GM12878 (cell line): ENCODE measurements around the gene FAM186B. TPM values are rescaled to one million over a fixed set of nuclear protein-coding genes. Genes with fewer than 3 reads are reported as not detected.

Experiments
- ATAC-seq: fragments of 200-7000 bp; cut with Tn5 transposase; 3 replicates; pipeline ENCODE4 v1.9.1; 2020; ENCODE audit warnings: mild to moderate bottlenecking, moderate library complexity
- BruUV-seq: library from RNA; stranded (reverse); fragments of 400-500 nt; replicated peaks from 2 replicates; lab custom pipeline; 2021; lab: Mats Ljungman, UMichigan
- CTCF ChIA-PET: fragments of 300-600 bp; sonication (Branson Sonifier 250); formaldehyde crosslinking; extraction: SDS; loops from one replicate; lab custom pipeline; 2021; ENCODE audit warnings: inconsistent platforms; lab: Yijun Ruan, JAX
- POLR2A ChIA-PET: fragments of 350-600 bp; formaldehyde crosslinking; extraction: SDS; loops from one replicate; lab custom pipeline; 2021; ENCODE audit warnings: inconsistent platforms; lab: Charles Lee
- RAD21 ChIA-PET: fragments of 300-600 bp; sonication (Branson Sonifier 250); formaldehyde crosslinking; loops from one replicate; lab custom pipeline; 2023; ENCODE audit warnings: antibody characterized with exemption; ENCODE audit not compliant: unreplicated experiment; lab: Charles Lee
- SMC1A ChIA-PET: fragments of 300-600 bp; sonication (Branson Sonifier 250); formaldehyde crosslinking; loops from one replicate; lab custom pipeline; 2023; ENCODE audit not compliant: unreplicated experiment, uncharacterized antibody; lab: Charles Lee
- DNase-seq: peaks from one replicate; pipeline ENCODE4 v3.0.0-alpha.2; 2011; ENCODE audit warnings: low read depth, low spot score
- FAIRE-seq: peaks from 3 replicates; lab custom pipeline; 2011; peaks lifted over from hg19 to GRCh38; lab: Jason Lieb, UNC
- H2AFZ ChIP-seq: 2 replicates; pipeline ENCODE4 v1.6.0; 2011; ENCODE audit warnings: low read depth, low read length, control low read depth; ENCODE audit not compliant: control insufficient read depth
- H3K27ac ChIP-seq: 2 replicates; pipeline ENCODE4 v1.5.1; 2011; ENCODE audit warnings: control low read depth; ENCODE audit not compliant: control insufficient read depth, insufficient read depth
- H3K27me3 ChIP-seq, 2 experiments: replicated peaks in 1 of 2; 2 replicates each; pipeline versions ENCODE4 v1.6.0 to v1.6.1; 2011; ENCODE audit warnings: low read length in 1 of 2; ENCODE audit not compliant: control insufficient read depth in 2 of 2, insufficient read depth in 2 of 2
- H3K36me3 ChIP-seq, 2 experiments: 2 replicates each; pipeline ENCODE4 v1.5.1; 2011; ENCODE audit warnings: low read length in 1 of 2; ENCODE audit not compliant: control insufficient read depth in 2 of 2, insufficient read depth in 2 of 2
- H3K4me1 ChIP-seq: 2 replicates; pipeline ENCODE4 v1.6.1; 2011; ENCODE audit warnings: mild to moderate bottlenecking, low read length, moderate library complexity, mixed read lengths; ENCODE audit not compliant: control insufficient read depth, insufficient read depth
- H3K4me2 ChIP-seq: 2 replicates; pipeline ENCODE4 v1.6.0; 2011; ENCODE audit warnings: control low read depth; ENCODE audit not compliant: control insufficient read depth, insufficient read depth
- H3K4me3 ChIP-seq: fragments of 200-600 bp; sonication (generic); 2 replicates; pipeline ENCODE4 v1.5.1; 2016
- H3K79me2 ChIP-seq: 2 replicates; pipeline ENCODE4 v1.6.0; 2011; ENCODE audit warnings: low read length; ENCODE audit not compliant: control insufficient read depth, insufficient read depth
- H3K9ac ChIP-seq: 2 replicates; pipeline ENCODE4 v1.8.0; 2011; ENCODE audit warnings: low read length, control low read depth, mixed read lengths; ENCODE audit not compliant: control insufficient read depth, insufficient read depth
- H3K9me3 ChIP-seq: replicated peaks from 3 replicates; pipeline ENCODE4 v1.5.1; 2011; ENCODE audit warnings: mild to moderate bottlenecking, low read length; ENCODE audit not compliant: control insufficient read depth, insufficient read depth
- H4K20me1 ChIP-seq: 2 replicates; pipeline ENCODE4 v1.6.0; 2011; ENCODE audit not compliant: control insufficient read depth, insufficient read depth
- CUX1 ChIP-seq: IDR thresholded peaks from 2 replicates; pipeline ENCODE4 v1.6.1; 2012; ENCODE audit warnings: improper control_type of control experiment, low read depth, low read length; ENCODE audit not compliant: insufficient replicate concordance
- EGR1 ChIP-seq, 2 experiments: IDR thresholded peaks; 1 replicate in 1 of 2; 2 replicates in 1 of 2; pipeline ENCODE4 v1.6.1; 2011 to 2012; ENCODE audit warnings: low read depth in 2 of 2, low read length in 2 of 2, borderline replicate concordance in 1 of 2, mild to moderate bottlenecking in 1 of 2, moderate library complexity in 1 of 2
- SMARCA5 ChIP-seq: fragments of 450-650 bp; IDR thresholded peaks from 2 replicates; pipeline ENCODE4 v1.6.1; 2017; ENCODE audit warnings: mild to moderate bottlenecking
- WGBS: methylation state at CpG from one replicate; pipeline ENCODE4 v1.1.6; 2016; ENCODE audit warnings: low lambda C conversion rate; ENCODE audit not compliant: insufficient replicate concordance, insufficient coverage; ENCODE audit errors: missing lambda C conversion rate; 5-methylcytosine and 5-hydroxymethylcytosine counted together
- in situ Hi-C: fragments of 300-500 bp; cut with MboI; formaldehyde crosslinking; loops from 9 replicates; pipeline ENCODE4 v1.14.3; 2018; ENCODE audit warnings: mixed read lengths
- intact Hi-C: fragments of 100-400 bp; cut with micrococcal nuclease; formaldehyde crosslinking; loops from one replicate; pipeline ENCODE4 v1.14.2; 2022; ENCODE audit not compliant: unreplicated experiment
- polyA plus RNA-seq, 11 experiments: library from polyadenylated mRNA; depleted of rRNA in 4 of 11; unstranded in 6 of 11; stranded (reverse) in 5 of 11; fragments of >200 nt; fragmentation: Nextera tagmentation in 4 of 11; fragmentation: Illumina TruSeq in 1 of 11; extraction: Ambion mirVana in 4 of 11; extraction: Trizol in 1 of 11; gene quantifications; 1 replicate in 1 of 11; 2 replicates in 10 of 11; pipeline versions ENCODE4 v1.2.1 to v1.2.3, GENCODE V29; 2011 to 2016; ENCODE audit warnings: inconsistent platforms in 2 of 11, missing spikeins in 2 of 11, low read depth in 1 of 11
- total RNA-seq, 4 experiments: library from RNA; depleted of rRNA in 3 of 4; stranded (reverse); fragments of >200 nt in 3 of 4; fragmentation: Illumina TruSeq in 1 of 4; extraction: Trizol in 1 of 4; gene quantifications; 2 replicates each; pipeline versions ENCODE4 v1.2.1 to v1.2.3, GENCODE V29; 2013 to 2021

The FAM186B gene
- total and polyA plus RNA-seq, 10 of the 15 experiments (the other 5 are each of a cell fraction or from before 2014, with no cell fraction given): 0.13 to 0.79 (median 0.51) TPM

DNA sequence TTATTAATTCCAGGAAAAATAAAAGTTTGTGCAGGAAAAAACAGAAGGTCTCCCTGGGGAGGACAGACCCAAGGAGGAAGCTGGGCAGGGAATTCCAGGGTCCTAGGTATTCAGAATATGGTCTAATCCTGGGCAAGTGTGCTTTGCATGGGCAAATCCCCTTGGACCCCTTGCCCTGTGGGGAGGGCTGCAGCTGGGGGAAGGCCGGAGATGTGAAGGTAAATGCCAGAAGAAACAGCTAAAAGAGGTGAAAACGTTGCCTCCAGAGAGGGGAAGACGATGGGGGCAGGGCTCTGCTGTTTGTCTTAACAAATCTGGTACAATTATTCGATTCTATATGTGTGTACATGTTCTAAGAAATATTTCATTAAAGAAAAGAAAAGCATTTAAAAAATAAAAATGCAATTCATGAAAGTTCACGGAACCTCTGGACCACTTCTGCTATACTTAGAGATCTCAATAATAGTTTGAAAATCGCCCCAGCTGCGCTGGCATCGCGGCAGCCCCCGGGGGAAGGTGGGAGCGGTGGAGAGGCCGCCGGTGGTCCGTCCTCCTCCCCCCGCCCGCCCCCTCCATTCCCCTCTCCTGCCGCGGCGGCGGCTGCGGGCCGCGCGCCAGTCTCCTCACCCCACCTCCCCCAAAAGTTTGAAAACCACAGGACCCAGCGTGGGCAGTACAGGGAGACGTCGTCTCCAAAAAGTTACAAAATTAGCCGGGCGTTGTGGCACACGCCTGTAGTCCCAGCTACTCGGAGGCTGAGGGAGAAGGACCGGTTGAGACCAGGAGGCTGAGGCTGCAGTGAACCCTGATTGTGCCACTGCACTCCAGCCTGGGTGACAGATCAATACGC lies 16.4 kb upstream of the FAM186B start:
- SMC1A ChIA-PET: interaction anchor here (0.9 to 5.5 kb wide), 12 partner anchors 11 to 265 kb away, joined by 3 to 19 read pairs (median 4); no protein-coding TSS in a partner anchor
- Histone ChIP-seq H2AFZ (peak overlapping the region; percentile 78), H3K27me3 (no peaks in the 10 kb centered on the region)
- TF ChIP-seq EGR1 (IDR thresholded peaks at IDR 0.05; ENCODE audit: borderline replicate concordance in 1 of 2, low read depth in 2 of 2, low read length in 2 of 2): 0 out of 3 replicates have a peak, but pooled peaks of 1 of the 2 experiments have one; percentile 6
- TF ChIP-seq CUX1: no peak
- peak; percentile 70 for TF ChIP-seq SMARCA5
- TF ChIP-seq, all 136 proteins: peak for 2
- Histone ChIP-seq H3K4me1 (peaks cover 17% of the 10 kb centered on the region), H3K27ac (peak overlapping the region; percentile 75), H3K36me3 (no peaks in the 10 kb centered on the region), H3K9ac (peak overlapping the region; percentile 72), H4K20me1 (no peaks in the 10 kb centered on the region), H3K4me2 (peak overlapping the region; percentile 99), H3K4me3 (peak overlapping the region; percentile 85), H3K9me3 (no peaks in the 10 kb centered on the region), H3K79me2 (no peaks in the 10 kb centered on the region)
- ChIA-PET POLR2A (interaction anchor here (0.5 to 4.5 kb wide), 8 partner anchors 22 to 253 kb away, joined by 3 to 35 read pairs (median 4); partner anchors contain the start of genes FMNL3 and TMBIM6), CTCF (interaction anchor here (1.0 to 7.6 kb wide), 14 partner anchors 10 to 279 kb away, joined by 3 to 57 read pairs (median 5); partner anchors contain the start of gene FMNL3), RAD21 (interaction anchor here (0.6 to 3.9 kb wide), 7 partner anchors 38 to 263 kb away, joined by 3 to 23 read pairs (median 4); no protein-coding TSS in a partner anchor)
- under 1% methylated on average over 18 of the region's 33 CpGs for WGBS
- in situ Hi-C loops (no loop called here), intact Hi-C loops (loop anchor here (2.0 kb wide), 1 partner anchor 41 kb away; no protein-coding TSS in a partner anchor)
- no peak for FAIRE-seq
- no peak for DNase-seq
- BruUV-seq: no TSS peak
- peak; percentile 56; the same call in 2 of the 3 replicates for ATAC-seq
